GM23338 (cell line): ENCODE results near the gene DNAH8. TPM values are rescaled to one million over a fixed set of nuclear protein-coding genes. Genes with fewer than 3 reads are reported as not detected.

ENCODE experiments used
- ATAC-seq: fragments of 200-7000 bp; cut with Tn5 transposase; 3 replicates; pipeline ENCODE4 v1.9.1; 2020
- DNase-seq: peaks from one replicate; pipeline ENCODE4 v3.0.0-alpha.2; 2015; ENCODE audit warnings: low spot score
- H2AFZ ChIP-seq: fragments of 200-600 bp; sonication (generic); 2 replicates; pipeline ENCODE4 v1.8.0; 2016; ENCODE audit warnings: antibody characterized with exemption, mild to moderate bottlenecking, moderate library complexity
- H3F3A ChIP-seq: fragments of 200-600 bp; sonication (generic); replicated peaks from 2 replicates; pipeline ENCODE4 v1.8.0; 2017; ENCODE audit warnings: antibody characterized with exemption, mixed run types, low read depth
- H3K27ac ChIP-seq: fragments of 200-600 bp; sonication (generic); 2 replicates; pipeline ENCODE4 v1.6.1; 2016; ENCODE audit warnings: low read depth
- H3K27me3 ChIP-seq: fragments of 200-600 bp; sonication (generic); 2 replicates; pipeline ENCODE4 v1.8.0; 2016; ENCODE audit warnings: mild to moderate bottlenecking, mixed run types, moderate library complexity; ENCODE audit not compliant: insufficient read depth
- H3K36me3 ChIP-seq: fragments of 200-600 bp; sonication (generic); 2 replicates; pipeline ENCODE4 v1.8.0; 2016; ENCODE audit warnings: mild to moderate bottlenecking; ENCODE audit not compliant: insufficient read depth
- H3K4me1 ChIP-seq: fragments of 200-600 bp; sonication (generic); 2 replicates; pipeline ENCODE4 v1.8.0; 2016; ENCODE audit warnings: mild to moderate bottlenecking, moderate library complexity; ENCODE audit not compliant: insufficient read depth
- H3K4me2 ChIP-seq: fragments of 200-600 bp; sonication (generic); 2 replicates; pipeline ENCODE4 v1.7.1; 2017; ENCODE audit warnings: mixed run types
- H3K4me3 ChIP-seq: fragments of 200-600 bp; sonication (generic); 2 replicates; pipeline ENCODE4 v1.6.1; 2016; ENCODE audit warnings: mixed run types
- H3K79me2 ChIP-seq: fragments of 200-600 bp; sonication (generic); replicated peaks from 2 replicates; pipeline ENCODE4 v1.8.0; 2017; ENCODE audit warnings: mild to moderate bottlenecking; ENCODE audit not compliant: insufficient read depth
- H3K9me2 ChIP-seq: fragments of 200-600 bp; sonication (generic); 2 replicates; pipeline ENCODE4 v1.8.0; 2017; ENCODE audit not compliant: insufficient read depth
- H4K20me1 ChIP-seq: fragments of 200-600 bp; sonication (generic); replicated peaks from 2 replicates; pipeline ENCODE4 v1.8.0; 2017; ENCODE audit warnings: mild to moderate bottlenecking; ENCODE audit not compliant: insufficient read depth
- H3K27ac Mint-ChIP-seq: 2 replicates; pipeline ENCODE4 v1.8.0; 2020; ENCODE audit warnings: inconsistent platforms, mild to moderate bottlenecking, moderate library complexity, mixed read lengths
- H3K27me3 Mint-ChIP-seq: 3 replicates; pipeline ENCODE4 v1.8.0; 2022; ENCODE audit warnings: low read depth, mild to moderate bottlenecking, moderate library complexity, mixed read lengths, inconsistent platforms; ENCODE audit not compliant: insufficient read depth, poor library complexity
- H3K36me3 Mint-ChIP-seq: 3 replicates; pipeline ENCODE4 v1.8.0; 2021; ENCODE audit warnings: low read depth, mild to moderate bottlenecking, inconsistent platforms, moderate library complexity, mixed read lengths
- H3K4me1 Mint-ChIP-seq: 3 replicates; pipeline ENCODE4 v1.8.0; 2020; ENCODE audit warnings: mild to moderate bottlenecking, inconsistent platforms, mixed read lengths
- H3K4me3 Mint-ChIP-seq: 3 replicates; pipeline ENCODE4 v1.8.0; 2021; ENCODE audit warnings: moderate library complexity, mild to moderate bottlenecking, inconsistent platforms, mixed read lengths
- H3K9me3 Mint-ChIP-seq: 3 replicates; pipeline ENCODE4 v1.8.0; 2020; ENCODE audit warnings: moderate library complexity, mild to moderate bottlenecking, inconsistent platforms, mixed read lengths
- CREB1 ChIP-seq: fragments of 250-450 bp; sonication (Bioruptor Pico); IDR thresholded peaks from 2 replicates; pipeline ENCODE4 v1.5.0; 2020; ENCODE audit warnings: low read depth, mild to moderate bottlenecking, moderate library complexity
- NANOG ChIP-seq: IDR thresholded peaks from 2 replicates; pipeline ENCODE4 v1.6.1; 2016; ENCODE audit warnings: antibody characterized with exemption, borderline replicate concordance
- STAT1 ChIP-seq: IDR thresholded peaks from one replicate; pipeline ENCODE4 v1.6.1; 2016; ENCODE audit warnings: antibody characterized with exemption; ENCODE audit not compliant: unreplicated experiment
- polyA plus RNA-seq: library from polyadenylated mRNA; unstranded; fragments of >200 nt; fragmentation: Nextera tagmentation; extraction: Ambion mirVana; gene quantifications from 2 replicates; pipeline ENCODE4 v1.2.1, GENCODE V29; 2016
- total RNA-seq: library from RNA; depleted of rRNA; stranded (reverse); fragments of >200 nt; shearing (Covaris generic); gene quantifications from 2 replicates; pipeline ENCODE4 v1.2.3, GENCODE V29; 2014
- TF ChIP-seq, protein P1 (sequence below): fragments of 250-450 bp; sonication (Bioruptor Pico); IDR thresholded peaks from 2 replicates; pipeline ENCODE4 v1.5.0; 2020; ENCODE audit warnings: mild to moderate bottlenecking, moderate library complexity
- TF ChIP-seq, protein P2 (sequence below): IDR thresholded peaks from 2 replicates; pipeline ENCODE4 v1.6.1; 2016; ENCODE audit warnings: antibody characterized with exemption

The DNAH8 gene
- total and polyA plus RNA-seq, 2 experiments from 2014 or later, result 0.02 TPM; not detected in 1

DNA sequence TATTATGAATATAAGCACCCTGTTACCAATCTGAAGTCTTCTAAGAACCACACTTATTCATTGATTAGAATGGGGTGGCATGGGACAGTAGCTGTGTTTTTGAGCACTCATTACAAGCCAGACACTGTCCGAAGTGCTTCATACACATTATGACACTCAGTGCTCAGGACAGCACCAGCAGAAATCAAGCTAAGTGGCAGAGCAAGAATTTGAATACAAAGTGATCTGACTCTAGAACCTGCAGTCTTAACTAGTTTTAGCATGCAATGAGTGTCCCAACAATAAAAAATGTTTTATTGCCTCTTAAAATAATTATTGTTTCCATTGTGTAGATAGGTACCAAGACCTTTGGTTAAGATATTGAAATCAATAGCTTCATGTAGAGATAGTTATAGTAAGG, 294.4 kb downstream of the DNAH8 start (continued):
- TF ChIP-seq, protein P1, sequence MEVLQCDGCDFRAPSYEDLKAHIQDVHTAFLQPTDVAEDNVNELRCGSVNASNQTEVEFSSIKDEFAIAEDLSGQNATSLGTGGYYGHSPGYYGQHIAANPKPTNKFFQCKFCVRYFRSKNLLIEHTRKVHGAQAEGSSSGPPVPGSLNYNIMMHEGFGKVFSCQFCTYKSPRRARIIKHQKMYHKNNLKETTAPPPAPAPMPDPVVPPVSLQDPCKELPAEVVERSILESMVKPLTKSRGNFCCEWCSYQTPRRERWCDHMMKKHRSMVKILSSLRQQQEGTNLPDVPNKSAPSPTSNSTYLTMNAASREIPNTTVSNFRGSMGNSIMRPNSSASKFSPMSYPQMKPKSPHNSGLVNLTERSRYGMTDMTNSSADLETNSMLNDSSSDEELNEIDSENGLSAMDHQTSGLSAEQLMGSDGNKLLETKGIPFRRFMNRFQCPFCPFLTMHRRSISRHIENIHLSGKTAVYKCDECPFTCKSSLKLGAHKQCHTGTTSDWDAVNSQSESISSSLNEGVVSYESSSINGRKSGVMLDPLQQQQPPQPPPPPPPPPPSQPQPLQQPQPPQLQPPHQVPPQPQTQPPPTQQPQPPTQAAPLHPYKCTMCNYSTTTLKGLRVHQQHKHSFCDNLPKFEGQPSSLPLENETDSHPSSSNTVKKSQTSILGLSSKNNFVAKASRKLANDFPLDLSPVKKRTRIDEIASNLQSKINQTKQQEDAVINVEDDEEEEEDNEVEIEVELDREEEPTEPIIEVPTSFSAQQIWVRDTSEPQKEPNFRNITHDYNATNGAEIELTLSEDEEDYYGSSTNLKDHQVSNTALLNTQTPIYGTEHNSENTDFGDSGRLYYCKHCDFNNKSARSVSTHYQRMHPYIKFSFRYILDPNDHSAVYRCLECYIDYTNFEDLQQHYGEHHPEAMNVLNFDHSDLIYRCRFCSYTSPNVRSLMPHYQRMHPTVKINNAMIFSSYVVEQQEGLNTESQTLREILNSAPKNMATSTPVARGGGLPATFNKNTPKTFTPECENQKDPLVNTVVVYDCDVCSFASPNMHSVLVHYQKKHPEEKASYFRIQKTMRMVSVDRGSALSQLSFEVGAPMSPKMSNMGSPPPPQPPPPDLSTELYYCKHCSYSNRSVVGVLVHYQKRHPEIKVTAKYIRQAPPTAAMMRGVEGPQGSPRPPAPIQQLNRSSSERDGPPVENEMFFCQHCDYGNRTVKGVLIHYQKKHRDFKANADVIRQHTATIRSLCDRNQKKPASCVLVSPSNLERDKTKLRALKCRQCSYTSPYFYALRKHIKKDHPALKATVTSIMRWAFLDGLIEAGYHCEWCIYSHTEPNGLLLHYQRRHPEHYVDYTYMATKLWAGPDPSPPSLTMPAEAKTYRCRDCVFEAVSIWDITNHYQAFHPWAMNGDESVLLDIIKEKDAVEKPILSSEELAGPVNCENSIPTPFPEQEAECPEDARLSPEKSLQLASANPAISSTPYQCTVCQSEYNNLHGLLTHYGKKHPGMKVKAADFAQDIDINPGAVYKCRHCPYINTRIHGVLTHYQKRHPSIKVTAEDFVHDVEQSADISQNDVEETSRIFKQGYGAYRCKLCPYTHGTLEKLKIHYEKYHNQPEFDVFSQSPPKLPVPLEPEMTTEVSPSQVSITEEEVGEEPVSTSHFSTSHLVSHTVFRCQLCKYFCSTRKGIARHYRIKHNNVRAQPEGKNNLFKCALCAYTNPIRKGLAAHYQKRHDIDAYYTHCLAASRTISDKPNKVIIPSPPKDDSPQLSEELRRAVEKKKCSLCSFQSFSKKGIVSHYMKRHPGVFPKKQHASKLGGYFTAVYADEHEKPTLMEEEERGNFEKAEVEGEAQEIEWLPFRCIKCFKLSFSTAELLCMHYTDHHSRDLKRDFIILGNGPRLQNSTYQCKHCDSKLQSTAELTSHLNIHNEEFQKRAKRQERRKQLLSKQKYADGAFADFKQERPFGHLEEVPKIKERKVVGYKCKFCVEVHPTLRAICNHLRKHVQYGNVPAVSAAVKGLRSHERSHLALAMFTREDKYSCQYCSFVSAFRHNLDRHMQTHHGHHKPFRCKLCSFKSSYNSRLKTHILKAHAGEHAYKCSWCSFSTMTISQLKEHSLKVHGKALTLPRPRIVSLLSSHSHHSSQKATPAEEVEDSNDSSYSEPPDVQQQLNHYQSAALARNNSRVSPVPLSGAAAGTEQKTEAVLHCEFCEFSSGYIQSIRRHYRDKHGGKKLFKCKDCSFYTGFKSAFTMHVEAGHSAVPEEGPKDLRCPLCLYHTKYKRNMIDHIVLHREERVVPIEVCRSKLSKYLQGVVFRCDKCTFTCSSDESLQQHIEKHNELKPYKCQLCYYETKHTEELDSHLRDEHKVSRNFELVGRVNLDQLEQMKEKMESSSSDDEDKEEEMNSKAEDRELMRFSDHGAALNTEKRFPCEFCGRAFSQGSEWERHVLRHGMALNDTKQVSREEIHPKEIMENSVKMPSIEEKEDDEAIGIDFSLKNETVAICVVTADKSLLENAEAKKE, result no peak
- no peak for TF ChIP-seq STAT1
- TF ChIP-seq NANOG, result no peak

DNA sequence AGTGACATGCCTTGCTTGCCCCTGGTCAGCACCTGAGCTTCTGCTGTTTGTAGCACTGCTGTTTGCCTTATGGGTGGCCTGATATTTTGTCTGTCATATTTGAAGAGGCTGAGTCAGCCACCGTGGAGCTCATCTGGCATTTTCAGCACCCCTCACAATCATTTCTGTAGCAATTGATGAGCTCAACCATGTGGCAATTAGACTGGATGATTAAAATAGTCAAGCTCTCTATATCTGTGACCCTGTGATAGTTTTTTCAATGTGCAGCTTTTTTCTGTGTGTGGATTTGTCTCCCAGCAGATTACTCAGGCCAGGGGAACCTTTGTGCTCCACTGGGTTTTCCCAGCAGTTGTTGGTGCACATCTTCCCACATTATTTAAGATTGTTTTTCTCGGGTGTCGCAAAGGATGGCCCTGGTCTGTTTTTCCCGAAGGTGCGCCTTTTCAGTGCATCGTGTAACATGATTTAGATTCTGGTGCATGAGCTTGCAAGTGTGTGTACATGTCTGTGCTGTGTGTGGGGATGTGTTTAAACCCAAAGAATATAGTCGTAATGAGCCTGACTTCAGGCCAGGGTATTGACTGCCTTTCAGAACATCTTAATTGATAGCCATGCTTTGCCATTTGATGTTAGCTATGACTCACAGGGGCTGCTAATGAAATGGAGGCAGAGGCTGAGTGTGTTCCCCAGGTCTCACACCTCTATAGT, 301.9 kb downstream of the DNAH8 start:
- H3K36me3 Mint-ChIP-seq, result no peaks in the 10 kb centered on the region
- H3K9me2 ChIP-seq, result peaks cover 4% of the 10 kb centered on the region; the same call in 1 of the 2 replicates
- H3K4me2 ChIP-seq, result no peak overlapping the region
- no peaks in the 10 kb centered on the region for H3K79me2 ChIP-seq
- H3K9me3 Mint-ChIP-seq, result no peaks in the 10 kb centered on the region
- peaks cover 2% of the 10 kb centered on the region for H3K27me3 Mint-ChIP-seq
- H3F3A ChIP-seq, result no peaks in the 10 kb centered on the region
- H3K4me3 ChIP-seq, result no peak overlapping the region
- H3K4me3 Mint-ChIP-seq, result no peak overlapping the region
- peaks cover 5% of the 10 kb centered on the region for H3K4me1 ChIP-seq
- no peaks in the 10 kb centered on the region for H3K36me3 ChIP-seq
- TF ChIP-seq, protein P2, sequence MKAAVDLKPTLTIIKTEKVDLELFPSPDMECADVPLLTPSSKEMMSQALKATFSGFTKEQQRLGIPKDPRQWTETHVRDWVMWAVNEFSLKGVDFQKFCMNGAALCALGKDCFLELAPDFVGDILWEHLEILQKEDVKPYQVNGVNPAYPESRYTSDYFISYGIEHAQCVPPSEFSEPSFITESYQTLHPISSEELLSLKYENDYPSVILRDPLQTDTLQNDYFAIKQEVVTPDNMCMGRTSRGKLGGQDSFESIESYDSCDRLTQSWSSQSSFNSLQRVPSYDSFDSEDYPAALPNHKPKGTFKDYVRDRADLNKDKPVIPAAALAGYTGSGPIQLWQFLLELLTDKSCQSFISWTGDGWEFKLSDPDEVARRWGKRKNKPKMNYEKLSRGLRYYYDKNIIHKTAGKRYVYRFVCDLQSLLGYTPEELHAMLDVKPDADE, result no peak
- TF ChIP-seq CREB1 (CRISPR knock-in tag), result no peak
- H2AFZ ChIP-seq, result no peak overlapping the region
- ATAC-seq, result no peak
- H3K4me1 Mint-ChIP-seq, result peaks cover 3% of the 10 kb centered on the region; the same call in 2 of the 3 replicates
- no peak for DNase-seq
- no peak overlapping the region for H3K27ac ChIP-seq
- no peaks in the 10 kb centered on the region for H3K27me3 ChIP-seq
- no peaks in the 10 kb centered on the region for H4K20me1 ChIP-seq
- no peak overlapping the region for H3K27ac Mint-ChIP-seq
